DOHH2 (cell line): ENCODE measurements around the gene XKR3.

ENCODE experiments used
- CTCF ChIP-seq: fragments of 200-600 bp; sonication (generic); IDR thresholded peaks from one replicate; pipeline ENCODE4 v1.5.1; 2014; ENCODE audit warnings: antibody characterized with exemption, mild to moderate bottlenecking, low read depth, low read length; ENCODE audit not compliant: poor library complexity, severe bottlenecking
- EZH2phosphoT487 ChIP-seq: fragments of 200-600 bp; sonication (generic); IDR thresholded peaks from 2 replicates; pipeline ENCODE4 v1.6.1; 2017; ENCODE audit warnings: borderline replicate concordance, mild to moderate bottlenecking, antibody characterized with exemption, low read length, moderate library complexity, mixed read lengths

DNA sequence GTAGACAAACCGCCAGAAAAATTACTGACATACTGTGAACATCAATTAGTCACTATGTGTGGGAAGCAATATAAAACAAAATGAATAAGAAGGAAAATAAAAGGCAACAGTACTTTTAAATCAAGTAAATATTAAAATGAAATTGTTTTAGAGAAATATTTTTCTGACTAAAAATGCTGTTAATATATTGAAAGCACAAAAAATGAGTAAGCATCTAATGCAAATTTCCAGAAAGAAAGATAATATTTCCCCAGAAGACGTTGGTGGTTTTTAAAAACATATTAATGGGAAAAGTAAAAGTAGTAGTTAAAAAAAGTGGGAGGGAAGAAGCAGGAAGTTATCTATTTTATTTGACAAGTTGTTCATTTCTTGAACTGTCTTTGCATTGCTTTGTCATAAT, 16.5 kb downstream of the XKR3 start:
- no peak for TF ChIP-seq CTCF
- TF ChIP-seq EZH2phosphoT487: no peak
